Cardiac fibroblast (primary cell): ENCODE data around the gene MT1B.

ENCODE experiments used
- DNase-seq, 2 donors: peaks; one replicate each; pipeline versions ENCODE4 v3.0.0 to v3.0.0-alpha.2; 2010; ENCODE audit warnings: low read depth in 2 of 2
- H3K4me3 ChIP-seq, 2 donors: replicated peaks in 1 of 2; 1 replicate in 1 of 2; 2 replicates in 1 of 2; pipeline ENCODE4 v1.5.1; 2011; ENCODE audit warnings: low read depth in 2 of 2, low read length in 2 of 2, mild to moderate bottlenecking in 2 of 2, moderate library complexity in 1 of 2
- TF ChIP-seq, protein P1 (sequence below): IDR thresholded peaks from one replicate; pipeline ENCODE4 v1.5.1; 2011; ENCODE audit warnings: low read depth, mild to moderate bottlenecking, low read length, inconsistent platforms

The MT1B gene

DNA sequence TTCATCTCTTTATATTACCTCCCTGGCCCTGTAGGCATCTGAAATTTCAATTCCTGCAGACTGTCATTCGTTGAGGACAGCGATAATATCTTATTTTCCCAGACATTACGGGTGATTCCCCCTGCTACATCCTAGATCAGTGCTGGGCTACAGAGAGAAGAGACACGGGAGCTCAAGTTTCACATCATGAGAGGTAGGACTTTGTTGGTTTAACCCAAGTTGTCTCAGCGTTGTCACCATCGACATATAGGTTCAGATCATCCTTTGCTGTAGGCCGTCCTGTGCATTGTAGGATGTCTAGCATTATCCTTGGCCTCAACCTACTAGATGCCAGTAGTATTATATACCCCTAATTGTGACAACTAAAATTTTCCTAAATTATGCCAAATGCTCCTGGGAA, 49.8 kb downstream of the MT1B start:
- TF ChIP-seq, protein P1, sequence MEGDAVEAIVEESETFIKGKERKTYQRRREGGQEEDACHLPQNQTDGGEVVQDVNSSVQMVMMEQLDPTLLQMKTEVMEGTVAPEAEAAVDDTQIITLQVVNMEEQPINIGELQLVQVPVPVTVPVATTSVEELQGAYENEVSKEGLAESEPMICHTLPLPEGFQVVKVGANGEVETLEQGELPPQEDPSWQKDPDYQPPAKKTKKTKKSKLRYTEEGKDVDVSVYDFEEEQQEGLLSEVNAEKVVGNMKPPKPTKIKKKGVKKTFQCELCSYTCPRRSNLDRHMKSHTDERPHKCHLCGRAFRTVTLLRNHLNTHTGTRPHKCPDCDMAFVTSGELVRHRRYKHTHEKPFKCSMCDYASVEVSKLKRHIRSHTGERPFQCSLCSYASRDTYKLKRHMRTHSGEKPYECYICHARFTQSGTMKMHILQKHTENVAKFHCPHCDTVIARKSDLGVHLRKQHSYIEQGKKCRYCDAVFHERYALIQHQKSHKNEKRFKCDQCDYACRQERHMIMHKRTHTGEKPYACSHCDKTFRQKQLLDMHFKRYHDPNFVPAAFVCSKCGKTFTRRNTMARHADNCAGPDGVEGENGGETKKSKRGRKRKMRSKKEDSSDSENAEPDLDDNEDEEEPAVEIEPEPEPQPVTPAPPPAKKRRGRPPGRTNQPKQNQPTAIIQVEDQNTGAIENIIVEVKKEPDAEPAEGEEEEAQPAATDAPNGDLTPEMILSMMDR: no peak
- no peak for DNase-seq

More for the DNA sequence above, 49.8 kb downstream of the MT1B start:
- no peak overlapping the region for H3K4me3 ChIP-seq
